Femur (tissue), 1 donor: ENCODE data around the gene SLC12A2.

Source experiments
- DNase-seq: peaks from one replicate; pipeline ENCODE4 v3.0.0-alpha.2; 2017

The SLC12A2 gene

DNA sequence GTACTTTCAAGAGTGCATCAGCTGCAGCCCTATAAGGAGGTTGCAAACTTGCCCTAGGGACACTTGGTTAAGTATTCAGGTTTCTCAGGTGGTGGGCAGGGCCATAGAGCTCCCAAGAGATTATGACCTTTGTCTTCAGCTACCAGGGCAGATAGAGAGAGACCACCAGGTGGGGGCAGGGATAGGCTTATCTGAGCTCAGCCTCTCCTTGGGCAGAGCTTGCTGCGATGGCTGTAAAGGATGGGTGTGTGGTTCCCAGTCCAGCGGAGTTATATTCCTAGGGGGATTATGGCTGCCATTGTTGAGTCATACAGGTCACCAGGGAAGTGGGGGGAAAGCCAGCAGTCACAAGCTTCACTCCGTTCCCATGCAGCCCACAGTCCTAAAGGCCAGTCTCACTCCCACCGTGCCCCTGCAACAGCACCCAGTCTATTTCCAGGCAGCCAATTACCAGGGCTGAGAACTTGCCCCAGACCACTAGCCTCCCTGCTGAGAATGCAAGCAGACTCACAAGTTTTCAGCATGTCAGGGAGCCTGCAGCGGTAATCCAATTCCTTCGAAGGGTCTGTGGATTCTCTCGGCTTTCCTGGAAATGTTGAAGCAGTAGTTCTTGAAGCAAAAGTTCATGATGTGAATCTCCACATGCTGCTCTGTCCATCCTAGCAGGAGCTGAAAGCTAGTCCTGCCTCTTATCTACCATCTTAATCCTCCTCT is 151.5 kb downstream of the SLC12A2 start:
- DNase-seq = no peak

DNA sequence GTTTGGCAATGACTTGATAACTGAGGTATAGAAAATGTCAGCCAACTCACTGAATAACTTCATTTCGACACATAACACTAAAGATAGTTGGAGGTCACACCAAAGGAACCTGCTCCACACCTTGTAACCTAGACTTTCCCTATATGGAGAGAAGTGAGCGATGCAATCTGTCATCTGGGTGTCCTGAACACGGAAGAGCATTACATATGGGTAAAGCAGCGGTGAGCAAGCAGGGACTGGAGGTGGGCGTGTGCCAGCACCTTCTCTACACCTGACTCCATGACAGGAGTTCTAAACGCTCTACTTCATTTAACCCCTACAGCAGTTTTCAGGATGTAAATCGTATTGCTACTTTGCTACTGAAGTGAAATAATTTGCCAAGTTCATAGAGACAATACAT is 152.8 kb downstream of the SLC12A2 start:
- DNase-seq = no peak

DNA sequence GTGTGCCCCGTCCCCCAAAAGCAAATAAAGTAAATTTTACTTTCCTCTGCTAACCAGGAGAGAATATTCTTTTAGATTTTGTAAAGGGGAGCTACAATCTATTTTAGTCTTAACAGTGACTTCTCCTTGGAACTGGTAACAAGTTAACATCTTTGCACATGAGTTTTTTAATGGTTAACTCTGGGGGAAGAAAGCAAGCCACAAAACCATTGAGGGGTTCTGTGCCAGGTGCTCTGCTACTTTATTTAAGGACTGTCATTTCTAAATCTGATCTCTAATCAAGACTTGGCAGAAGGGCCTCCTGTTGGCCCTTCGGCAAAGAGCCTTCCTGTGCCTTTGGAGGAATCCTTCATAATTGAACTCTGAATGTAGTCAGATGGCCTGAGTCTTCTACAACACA is 153.4 kb downstream of the SLC12A2 start:
- no peak for DNase-seq

DNA sequence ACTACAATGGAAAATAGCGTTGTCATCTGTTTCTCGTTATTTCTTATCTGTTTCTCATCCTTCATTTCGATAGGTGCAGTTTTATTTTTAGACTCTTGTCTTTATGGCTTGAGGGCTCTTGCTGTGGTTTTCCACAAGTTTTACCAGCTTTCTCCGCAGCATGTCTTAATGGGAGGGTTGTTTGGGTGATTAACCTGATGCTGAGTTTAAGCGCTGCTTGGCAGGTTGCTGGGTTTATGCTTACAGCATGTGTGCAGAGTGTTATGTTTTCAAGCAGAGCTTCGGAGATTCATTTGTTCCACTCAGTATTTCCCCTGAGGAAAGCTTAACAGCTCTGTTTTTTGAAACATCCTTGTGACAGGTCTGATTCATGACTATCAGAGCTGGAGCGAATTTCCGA is 154.0 kb downstream of the SLC12A2 start:
- DNase-seq = no peak
